Measurements from ENCODE around the gene LAMC2. TPM values are rescaled to one million over a fixed set of nuclear protein-coding genes. Genes with fewer than 3 reads are reported as not detected.
A peak's percentile ranks its signal among the peaks of the same experiment; 100 is the strongest.

Gene LAMC2
- total RNA-seq, 2 donors from 2014 or later, result 30.7 to 55.0 TPM

DNA sequence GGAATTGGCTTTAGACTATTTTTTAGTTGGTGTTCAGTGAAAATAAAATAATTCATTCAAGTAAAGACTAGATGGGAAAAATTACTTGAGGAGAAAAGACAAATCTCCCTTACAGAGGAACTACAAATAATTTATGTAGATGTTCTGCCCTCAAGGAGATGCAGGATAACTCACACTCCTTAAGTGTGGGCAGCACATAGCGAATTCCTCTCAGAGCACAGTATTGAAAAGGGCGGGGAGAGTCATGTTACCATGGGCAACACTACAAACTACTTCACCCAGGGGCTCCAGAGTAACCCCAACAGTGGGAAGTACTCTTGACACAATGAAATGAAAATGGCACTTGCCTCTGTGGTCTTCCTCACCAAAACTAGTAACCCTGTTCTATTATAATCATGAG is 20.6 kb upstream of the LAMC2 start:
- intact Hi-C loops (cut with DNase I, micrococcal nuclease), result no loop called here
- ATAC-seq, result no peak
- DNase-seq, result no peak

DNA sequence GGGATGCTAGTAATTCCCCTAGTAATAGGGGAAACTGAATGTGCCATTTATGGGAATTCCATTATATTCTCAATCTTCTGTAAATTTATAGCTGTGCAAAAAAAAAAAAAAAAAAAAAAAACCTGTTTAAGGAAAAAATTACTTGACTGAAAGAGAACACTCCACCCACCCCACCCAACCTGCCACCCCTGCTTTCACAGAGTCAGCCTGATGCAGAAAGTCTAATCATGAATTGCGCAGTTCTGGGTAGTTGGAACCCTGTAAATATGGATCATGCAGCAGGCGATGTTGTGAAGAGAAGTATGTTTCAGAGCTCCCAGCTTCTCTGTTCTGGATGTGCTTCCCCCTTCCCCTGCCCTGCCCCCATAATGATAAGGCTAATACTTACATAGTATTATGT is 19.6 kb upstream of the LAMC2 start:
- DNase-seq (no peak), ATAC-seq (no peak)
- intact Hi-C loops (cut with DNase I, micrococcal nuclease), result no loop called here

DNA sequence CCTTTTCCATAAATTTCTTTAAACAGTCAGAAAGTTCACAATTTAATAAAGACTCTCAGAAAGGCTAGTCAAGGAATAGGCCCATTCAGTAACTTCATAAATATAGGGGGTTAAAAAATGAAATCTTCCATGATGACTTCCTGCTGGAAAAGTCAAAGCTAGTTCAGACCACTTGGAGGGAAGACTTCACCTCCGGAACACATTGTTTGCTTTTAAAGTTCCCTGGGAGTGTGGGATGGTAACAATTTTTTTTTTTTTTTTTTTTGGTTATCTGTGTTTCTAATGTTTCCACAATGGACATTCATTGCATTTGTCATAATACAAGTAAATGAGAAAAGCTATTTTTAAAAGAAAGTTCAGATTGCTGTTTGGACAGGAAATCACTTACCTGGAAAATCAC is 18.4 kb upstream of the LAMC2 start:
- no peak for DNase-seq
- intact Hi-C loops (cut with DNase I, micrococcal nuclease), result no loop called here
- ATAC-seq, result no peak

DNA sequence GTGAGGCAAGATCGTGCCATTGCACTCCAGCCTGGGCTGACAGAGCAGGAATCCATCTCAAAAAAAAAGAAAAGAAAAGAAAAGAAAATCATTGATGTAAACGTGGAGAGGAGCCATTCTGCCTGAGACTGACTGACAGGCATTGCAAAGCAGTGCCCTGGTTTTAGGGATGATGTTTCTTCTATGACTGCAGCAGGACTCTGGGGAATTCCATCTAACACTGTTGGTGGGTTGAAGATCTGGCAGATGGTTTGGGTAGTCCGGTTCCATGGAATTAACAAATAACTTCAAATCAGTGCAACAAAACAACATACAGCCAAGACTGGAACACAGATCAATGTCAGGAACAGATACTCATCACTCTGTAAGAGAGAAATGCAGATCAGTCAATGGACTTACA is 17.8 kb upstream of the LAMC2 start:
- ATAC-seq, result no peak
- intact Hi-C loops (cut with DNase I, micrococcal nuclease), result no loop called here
- no peak for DNase-seq

DNA sequence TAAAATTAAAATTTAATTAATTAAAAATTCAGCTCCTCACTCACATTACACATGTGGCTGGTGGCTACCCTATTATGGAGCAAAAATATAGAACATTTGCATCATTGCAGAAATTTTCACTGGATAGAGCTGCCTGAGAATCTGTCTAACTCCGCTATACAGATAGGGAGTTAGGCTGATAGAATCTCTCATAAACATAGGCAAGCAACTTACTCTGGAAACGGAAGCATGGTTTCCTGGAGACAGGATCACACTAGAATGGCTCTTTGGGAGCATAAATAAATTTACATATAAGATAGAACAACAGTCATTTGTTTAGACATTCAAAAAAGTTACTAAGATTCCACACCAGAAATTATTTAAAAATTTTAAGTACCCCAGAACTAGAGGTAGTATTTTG is 12.2 kb upstream of the LAMC2 start:
- no peak for ATAC-seq
- intact Hi-C loops (cut with DNase I, micrococcal nuclease), result no loop called here
- DNase-seq, result no peak

DNA sequence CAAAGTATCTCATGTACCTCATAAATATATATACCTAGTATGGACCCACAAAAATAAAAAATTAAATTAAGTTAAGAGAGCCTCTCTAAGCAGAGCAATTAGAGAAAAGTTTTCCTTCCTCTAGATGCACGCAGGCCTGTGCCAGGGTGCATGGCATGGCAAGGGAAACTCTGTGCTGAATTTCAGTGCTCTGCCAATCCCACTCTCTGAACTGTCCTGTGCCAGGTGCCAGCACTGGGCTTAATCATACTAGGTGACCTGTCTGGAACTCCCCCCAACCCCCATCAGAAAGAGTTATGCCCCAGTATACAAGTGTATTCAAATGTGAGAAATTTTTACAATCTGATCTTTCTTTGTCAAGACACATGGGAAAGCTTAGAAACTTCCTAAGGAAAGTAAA is 10.4 kb upstream of the LAMC2 start:
- DNase-seq (no peak), ATAC-seq (no peak)

DNA sequence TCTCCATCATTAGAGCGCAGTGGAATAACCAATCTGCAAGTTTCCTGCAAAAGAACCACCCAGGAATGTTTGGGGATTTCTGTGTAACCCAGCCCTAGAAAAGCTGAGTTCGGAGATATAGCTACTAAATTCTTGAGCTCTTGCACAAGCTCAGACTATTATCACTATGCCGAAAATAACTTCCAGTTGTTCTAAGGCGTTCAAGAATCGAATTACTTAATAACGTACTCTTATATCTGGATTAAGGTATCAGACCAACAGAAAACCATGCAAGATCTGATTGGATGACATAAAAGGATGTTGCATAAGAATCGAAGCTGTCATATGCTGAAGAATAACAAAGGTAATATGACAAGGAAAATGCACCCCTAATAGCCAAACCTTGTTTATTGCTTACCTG is 7.5 kb upstream of the LAMC2 start:
- ATAC-seq (no peak), DNase-seq (no peak)
- intact Hi-C loops (cut with DNase I, micrococcal nuclease), result no loop called here

More for the DNA sequence above, 10.4 kb upstream of the LAMC2 start:
- intact Hi-C loops (cut with DNase I, micrococcal nuclease), result no loop called here

DNA sequence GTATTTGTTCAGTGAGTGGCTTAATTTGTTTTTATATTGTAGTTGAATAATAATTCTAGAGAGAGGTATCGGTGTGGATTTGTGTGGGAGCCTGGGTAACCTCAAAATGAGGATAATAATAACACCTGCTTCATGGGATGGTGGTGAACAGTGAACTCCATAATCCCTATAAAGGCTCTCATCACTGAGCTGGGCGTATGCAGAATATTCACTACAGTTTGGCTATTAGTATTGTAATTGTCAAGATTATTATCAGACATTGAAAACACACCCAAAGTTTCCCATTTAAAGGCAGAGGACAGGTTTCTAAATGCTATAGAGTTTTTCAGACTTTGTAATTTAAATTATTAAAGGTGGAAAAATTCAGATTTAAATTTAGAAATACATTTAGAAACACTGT is 7.0 kb upstream of the LAMC2 start:
- DNase-seq (no peak), ATAC-seq (no peak)
- intact Hi-C loops (cut with DNase I, micrococcal nuclease), result no loop called here

DNA sequence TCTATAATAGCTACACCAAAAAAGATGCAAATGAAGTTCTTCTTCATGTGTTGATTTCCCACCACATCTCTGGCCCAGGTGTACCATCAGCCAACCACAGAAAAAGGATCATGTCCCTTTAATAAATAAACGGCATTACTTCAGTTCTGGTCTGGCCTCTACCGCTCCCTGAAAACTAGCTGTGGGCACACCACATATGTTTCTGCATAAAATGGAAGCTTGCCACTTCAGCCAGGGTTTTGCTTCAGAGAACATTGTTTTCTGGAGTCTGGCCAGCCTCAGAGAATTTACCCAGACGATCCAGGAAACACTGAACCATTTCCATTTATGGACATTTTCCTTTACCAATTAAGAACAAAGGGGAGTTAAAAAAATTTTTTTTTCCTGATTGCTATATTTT is 5.8 kb upstream of the LAMC2 start:
- ATAC-seq (peak; percentile 75), DNase-seq (peak; percentile 37 to 80)
- intact Hi-C loops (cut with DNase I, micrococcal nuclease), result no loop called here

DNA sequence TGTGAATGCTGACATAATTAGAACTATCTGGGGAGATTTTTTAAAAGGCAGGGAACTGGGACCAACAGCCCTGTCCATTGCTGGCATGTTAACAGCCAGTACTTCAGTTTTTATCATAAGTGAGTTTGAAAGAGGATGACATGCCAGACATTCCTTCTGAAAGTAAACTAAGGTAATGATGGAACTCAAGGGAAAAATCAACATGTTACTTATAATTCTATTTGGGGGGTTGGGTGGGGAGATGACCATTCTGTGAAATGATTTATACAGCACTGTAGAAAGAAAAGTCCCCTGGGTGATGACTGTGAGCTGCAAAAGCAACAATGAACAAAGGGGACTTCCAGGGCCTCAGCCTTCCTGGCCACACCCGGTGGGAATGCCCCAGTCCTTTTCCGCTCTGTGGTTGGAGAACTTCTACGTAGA is 5.4 kb upstream of the LAMC2 start:
- intact Hi-C loops (cut with DNase I, micrococcal nuclease), result no loop called here
- ATAC-seq (peak; percentile 66), DNase-seq (peak; percentile 12 to 65)

DNA sequence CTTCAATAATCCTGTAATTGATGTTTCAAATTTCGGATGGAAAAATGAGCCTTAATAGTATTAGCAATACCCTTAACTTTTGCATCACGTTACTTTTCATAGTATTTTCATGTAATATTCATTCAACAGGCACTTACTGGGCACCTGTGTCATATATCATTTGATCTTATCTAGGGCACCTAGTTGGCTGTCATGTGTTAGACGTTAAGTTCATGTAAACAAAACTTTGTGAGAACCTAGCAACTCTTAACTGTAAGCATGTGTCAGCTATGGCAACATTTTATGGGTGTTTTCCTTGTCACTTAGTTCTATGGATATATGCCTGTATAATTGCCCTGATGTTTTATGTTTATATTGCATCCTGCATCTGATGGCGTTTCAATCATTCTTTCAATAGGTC is 777 bp downstream of the LAMC2 start:
- DNase-seq, result no peak
- peak; percentile 80 for ATAC-seq

DNA sequence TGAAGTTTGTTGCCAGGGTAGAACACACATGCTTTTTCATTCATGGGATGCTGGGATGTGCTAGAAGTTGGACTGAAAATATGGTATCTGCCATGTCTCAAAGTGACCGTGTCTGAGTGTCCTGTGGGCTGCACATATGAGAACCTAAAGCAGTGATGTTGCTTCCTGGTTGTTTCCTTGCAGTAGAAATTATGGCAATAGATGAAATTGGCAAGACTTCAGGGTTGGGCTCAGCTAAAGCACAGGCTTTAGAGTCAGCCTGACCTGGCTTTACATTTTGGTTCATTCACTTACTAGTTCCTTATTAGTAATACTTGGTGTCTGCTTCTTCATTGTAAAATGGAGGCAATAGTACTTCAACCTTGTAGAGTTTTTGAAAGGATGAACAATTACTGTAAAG is 2.2 kb downstream of the LAMC2 start:
- no peak for ATAC-seq
- no peak for DNase-seq
- intact Hi-C loops (cut with DNase I, micrococcal nuclease), result no loop called here

More for the DNA sequence above, 777 bp downstream of the LAMC2 start:
- intact Hi-C loops (cut with DNase I, micrococcal nuclease), result no loop called here

DNA sequence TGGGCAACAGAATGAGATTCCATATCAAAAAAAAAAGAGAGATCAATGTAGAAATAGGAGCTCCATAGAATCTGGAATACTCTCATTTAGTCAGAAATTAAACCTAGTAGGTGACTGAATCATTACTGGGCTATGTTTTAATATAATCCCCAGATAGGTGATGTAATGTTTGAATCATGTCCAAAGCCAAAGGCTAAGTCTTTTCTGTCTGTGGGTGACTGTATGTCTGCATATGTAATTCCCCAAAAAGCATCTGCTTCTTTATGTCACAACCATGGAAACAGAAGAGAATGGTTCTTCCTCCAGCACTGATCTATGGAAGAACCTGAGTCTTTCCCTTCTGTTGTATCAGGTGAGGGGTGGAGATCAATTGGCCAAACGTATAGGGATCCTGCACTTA is 5.8 kb downstream of the LAMC2 start:
- ATAC-seq (no peak), DNase-seq (no peak)
- intact Hi-C loops (cut with DNase I, micrococcal nuclease), result no loop called here

DNA sequence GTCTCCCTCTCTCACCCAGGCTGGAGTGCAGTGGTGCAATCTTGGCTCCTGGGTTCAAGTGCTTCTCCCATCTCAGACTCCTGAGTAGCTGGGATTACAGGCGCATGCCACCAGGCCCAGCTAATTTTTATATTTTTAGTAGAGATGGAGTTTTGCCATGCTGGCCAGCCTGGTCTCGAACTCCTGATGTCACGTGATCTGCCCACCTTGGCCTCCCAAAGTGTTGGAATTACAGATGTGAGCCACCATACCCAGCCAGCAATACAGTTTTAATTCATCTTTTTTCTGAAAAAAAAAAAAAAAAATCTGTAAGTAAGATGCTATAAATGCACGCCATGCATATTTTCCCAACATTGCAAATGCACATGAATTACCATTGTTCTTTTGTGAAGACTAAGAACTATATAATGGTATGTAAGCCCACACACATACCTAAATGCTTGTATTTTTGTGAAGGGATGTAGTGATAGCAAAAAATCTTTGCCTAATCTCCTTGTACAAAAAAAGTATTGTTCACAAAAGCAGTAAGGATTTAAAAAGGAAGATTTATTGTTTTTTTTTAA is 8.0 kb downstream of the LAMC2 start:
- ATAC-seq (no peak), DNase-seq (no peak)
- intact Hi-C loops (cut with DNase I, micrococcal nuclease), result no loop called here

DNA sequence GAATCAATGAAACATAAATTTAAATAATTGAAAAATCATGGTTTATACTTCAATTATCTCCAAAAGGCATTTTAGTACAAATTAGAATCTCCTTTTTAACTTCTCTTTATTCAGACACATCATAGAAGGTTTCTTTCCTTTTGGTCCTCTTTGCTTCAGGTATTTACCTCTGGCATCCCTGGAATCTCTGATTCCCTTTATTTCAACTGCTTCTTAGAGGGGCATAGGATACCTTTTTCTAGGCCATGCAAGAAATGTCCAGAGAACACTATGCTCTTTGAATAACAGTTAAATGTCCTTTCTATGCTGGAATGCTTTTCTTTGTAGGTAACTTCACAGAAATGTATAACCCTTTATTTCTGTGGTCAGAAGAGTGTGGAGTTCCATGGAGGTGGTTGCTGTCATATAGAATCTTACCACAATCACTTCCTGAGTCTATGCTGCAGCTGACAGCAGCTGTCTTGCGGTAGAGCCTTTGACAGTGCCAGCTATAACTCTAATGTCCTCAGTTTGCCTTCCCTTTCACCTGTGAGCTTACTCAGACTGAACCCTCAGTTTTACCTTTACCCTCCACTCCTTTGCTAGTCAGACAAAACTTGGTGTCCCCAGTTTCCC is 8.6 kb downstream of the LAMC2 start:
- no peak for DNase-seq
- intact Hi-C loops (cut with DNase I, micrococcal nuclease), result no loop called here
- peak; percentile 44 for ATAC-seq

DNA sequence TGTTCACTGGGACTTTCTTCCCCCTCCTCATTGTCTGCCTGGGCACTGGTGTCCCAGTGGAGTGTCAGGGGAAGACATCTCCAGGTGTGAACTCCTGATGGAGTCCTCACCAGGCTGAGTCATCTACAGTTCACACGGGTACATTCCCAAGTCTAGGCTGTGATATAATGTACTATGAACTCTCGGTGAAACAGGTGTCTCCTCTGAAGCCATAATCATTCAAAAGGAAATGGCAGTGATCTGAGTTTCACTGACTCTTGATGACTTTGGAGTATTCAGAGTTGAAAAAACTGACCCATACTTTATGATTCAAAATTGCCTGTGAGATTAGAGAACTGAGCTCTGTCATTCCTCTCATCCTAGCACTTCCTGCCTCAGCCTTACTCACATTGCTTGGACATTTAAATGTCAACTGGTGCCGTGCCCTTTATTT is 9.1 kb downstream of the LAMC2 start:
- DNase-seq (peak in 1 of 2 donors; percentile 44), ATAC-seq (peak; percentile 99)
- intact Hi-C loops (cut with DNase I, micrococcal nuclease), result no loop called here

DNA sequence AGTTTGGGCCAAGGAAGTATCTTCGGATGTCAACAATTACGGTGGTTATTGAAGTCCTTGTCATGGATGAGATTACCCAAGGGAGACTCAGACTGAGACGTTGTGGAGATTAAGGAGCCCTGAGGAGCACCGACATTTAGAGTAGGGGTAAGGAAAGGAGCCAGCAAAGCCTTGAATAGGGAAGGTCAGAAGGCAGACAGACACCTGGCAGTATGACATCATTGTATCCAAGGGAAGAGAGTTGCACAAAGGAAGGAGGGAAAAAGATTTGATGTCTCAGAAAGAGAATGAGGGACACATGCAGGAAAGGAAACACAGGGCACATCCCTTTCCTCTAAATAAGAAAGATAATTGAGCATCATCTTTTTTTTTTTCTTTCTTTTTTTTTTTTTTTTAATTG is 11.7 kb downstream of the LAMC2 start:
- DNase-seq, result no peak
- no peak for ATAC-seq
- intact Hi-C loops (cut with DNase I, micrococcal nuclease), result no loop called here

DNA sequence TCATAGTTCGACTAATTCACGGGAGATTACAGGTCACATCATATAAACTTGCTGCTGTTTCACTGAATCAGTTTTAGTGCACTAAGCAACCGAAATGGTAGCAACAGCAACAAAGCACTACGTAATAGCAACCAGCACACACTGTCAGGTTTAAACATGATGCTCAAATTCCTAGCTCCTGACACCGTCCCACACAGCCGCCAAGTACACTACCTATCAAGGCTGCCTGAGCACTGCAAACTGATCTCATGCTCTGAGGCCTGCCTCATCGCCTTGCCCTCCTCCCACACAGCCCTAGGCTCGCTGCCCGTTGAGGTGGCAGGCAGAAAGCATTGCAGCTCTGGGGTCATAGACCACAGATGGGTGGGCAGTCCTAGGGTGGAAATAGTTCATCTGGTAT is 12.4 kb downstream of the LAMC2 start:
- no peak for ATAC-seq
- intact Hi-C loops (cut with DNase I, micrococcal nuclease), result no loop called here
- peak in 1 of 2 donors; percentile 31 for DNase-seq

DNA sequence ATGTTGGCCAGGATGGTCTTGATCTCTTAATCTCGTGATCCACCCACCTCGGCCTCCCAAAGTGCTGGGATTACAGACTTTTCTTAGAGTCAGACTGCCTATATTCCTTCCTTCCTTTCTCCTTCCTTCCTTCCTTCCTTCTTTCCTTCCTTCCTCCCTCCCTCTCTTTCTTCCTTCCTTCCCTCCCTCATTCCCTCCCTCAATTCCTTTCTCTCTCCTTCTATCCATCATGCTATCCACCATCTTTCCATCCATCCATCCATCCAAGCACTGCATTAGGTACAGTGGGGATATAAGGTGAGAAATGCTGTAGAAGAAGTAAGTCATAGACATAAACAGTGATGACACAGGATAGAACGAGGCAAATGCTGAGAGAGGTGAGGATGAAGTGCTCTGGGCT is 13.2 kb downstream of the LAMC2 start:
- ATAC-seq (no peak), DNase-seq (no peak)
- intact Hi-C loops (cut with DNase I, micrococcal nuclease), result no loop called here

DNA sequence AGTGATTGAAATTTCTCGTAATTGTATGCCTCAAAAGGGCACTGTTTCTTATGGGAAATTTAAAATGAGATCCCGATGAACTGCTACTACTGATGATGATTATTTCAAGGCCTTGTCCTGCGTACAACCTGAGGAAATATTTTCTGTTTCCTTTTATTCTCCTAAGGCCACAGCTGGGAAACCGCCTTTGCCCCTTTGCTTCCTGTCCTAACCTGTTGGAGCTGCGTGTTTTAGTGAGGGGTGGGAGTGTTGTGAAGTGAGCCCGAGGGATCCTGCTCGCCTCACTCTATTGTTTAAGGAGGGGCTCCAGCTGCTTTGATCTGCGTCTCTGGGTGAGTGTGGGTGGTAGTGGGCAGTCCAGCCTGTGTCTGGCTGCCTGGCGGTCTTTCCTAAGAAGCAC is 14.4 kb downstream of the LAMC2 start:
- DNase-seq (no peak), ATAC-seq (no peak)
- intact Hi-C loops (cut with DNase I, micrococcal nuclease), result no loop called here

DNA sequence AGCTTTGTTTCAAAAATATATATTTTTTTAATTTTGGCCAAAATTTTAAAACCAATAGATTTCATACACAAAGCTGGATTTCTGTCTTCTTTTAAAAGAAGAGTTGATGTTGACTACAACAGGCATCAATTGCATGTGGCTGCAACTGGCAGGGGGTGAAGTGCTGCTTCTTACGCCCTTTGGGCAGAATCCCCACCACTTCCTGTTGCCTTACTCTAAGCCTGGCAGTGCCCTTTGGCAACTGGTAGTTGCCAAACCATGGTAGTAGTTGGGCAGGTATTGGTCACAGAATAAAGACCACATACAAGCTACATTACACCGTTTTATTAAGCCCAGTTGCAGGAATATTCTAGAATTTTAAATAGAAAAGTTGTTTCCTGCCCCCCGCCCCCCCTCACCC is 17.0 kb downstream of the LAMC2 start:
- intact Hi-C loops (cut with DNase I, micrococcal nuclease), result no loop called here
- DNase-seq (no peak), ATAC-seq (no peak)

All from left colon (tissue), 2 donors.